ENCODE results near the gene NHSL2.

Gene NHSL2

GRCh38 chrX:72181178-72182125 lies 270.8 kb downstream of the NHSL2 start, which contains the start of gene PIN4:
Gene PIN4 (plus strand): TSS chrX:72181757. CDS start chrX:72181786, 29 bp downstream.
- H3K4me3 ChIP-seq (ENCODE audit: low read length): peak within 1 kb of the TSS; percentile 82
- peaks cover 12% of the 10 kb centered on the region for H3K4me1 ChIP-seq (ENCODE audit: control insufficient read depth, insufficient read depth, low read length)
- no peaks in the 10 kb centered on the region for H3K27me3 ChIP-seq (ENCODE audit: control insufficient read depth, insufficient read depth, low read length)
- peak within 1 kb of the TSS; percentile 66 for H3K9ac ChIP-seq (ENCODE audit: low read length)
- H3K36me3 ChIP-seq (ENCODE audit: control insufficient read depth, insufficient read depth, low read length): no peaks in the 10 kb centered on the region
- peak within 1 kb of the TSS; percentile 79 for H3K27ac ChIP-seq (ENCODE audit: low read depth, low read length)

- H3K4me3 ChIP-seq (ENCODE audit: low read length): peak overlapping the region; percentile 82
- no peak overlapping the region for H3K27ac ChIP-seq (ENCODE audit: low read depth, low read length)
- H3K36me3 ChIP-seq (ENCODE audit: control insufficient read depth, insufficient read depth, low read length): no peaks in the 10 kb centered on the region
- no peak overlapping the region for H3K9ac ChIP-seq (ENCODE audit: low read length)
- no peaks in the 10 kb centered on the region for H3K27me3 ChIP-seq (ENCODE audit: control insufficient read depth, insufficient read depth, low read length)
- peaks cover 12% of the 10 kb centered on the region for H3K4me1 ChIP-seq (ENCODE audit: control insufficient read depth, insufficient read depth, low read length)
Observed at GRCh38 chrX:72182924-72183323, 272.3 kb downstream of the NHSL2 start.

GRCh38 chrX:72201836-72202536 lies 291.3 kb downstream of the NHSL2 start:
- Histone ChIP-seq H3K4me1 (ENCODE audit: control insufficient read depth, insufficient read depth, low read length) (no peaks in the 10 kb centered on the region), H3K27ac (ENCODE audit: low read depth, low read length) (no peak overlapping the region)

More at GRCh38 chrX:72201836-72202536, 291.3 kb downstream of the NHSL2 start:
- Histone ChIP-seq H3K36me3 (ENCODE audit: control insufficient read depth, insufficient read depth, low read length) (peaks cover 5% of the 10 kb centered on the region), H3K27me3 (ENCODE audit: control insufficient read depth, insufficient read depth, low read length) (no peaks in the 10 kb centered on the region), H3K9ac (ENCODE audit: low read length) (no peak overlapping the region), H3K4me3 (ENCODE audit: low read length) (no peak overlapping the region)

All from rectal smooth muscle tissue (tissue), 1 donor.